Activated naive CD8-positive, alpha-beta T cell treated with anti-CD3 and anti-CD28 coated beads, Interleukin-2, amount 50 U/mL, for 24 hours (primary cell): ENCODE results near the gene VPS51.

ENCODE experiments used
- ATAC-seq: fragments of 150-1000 bp; cut with Tn5 transposase; one replicate; pipeline ENCODE4 v1.10.0; 2021
- DNase-seq: peaks from one replicate; pipeline ENCODE4 v3.0.0; 2021
- H3K27ac Mint-ChIP-seq: one replicate; pipeline ENCODE4 v1.8.0; 2021; ENCODE audit warnings: mild to moderate bottlenecking, mixed read lengths
- H3K27me3 Mint-ChIP-seq: one replicate; pipeline ENCODE4 v1.8.0; 2021; ENCODE audit warnings: mixed read lengths
- H3K36me3 Mint-ChIP-seq: one replicate; pipeline ENCODE4 v1.8.0; 2021; ENCODE audit warnings: low read depth, mixed read lengths
- H3K4me1 Mint-ChIP-seq: one replicate; pipeline ENCODE4 v1.8.0; 2021; ENCODE audit warnings: mixed read lengths
- H3K4me3 Mint-ChIP-seq: one replicate; pipeline ENCODE4 v1.8.0; 2021; ENCODE audit warnings: mild to moderate bottlenecking, moderate library complexity, mixed read lengths
- H3K9me3 Mint-ChIP-seq: one replicate; pipeline ENCODE4 v1.8.0; 2021; ENCODE audit warnings: mixed read lengths

Gene VPS51

GRCh38 chr11:65085446-65085845 is 10.6 kb upstream of the VPS51 start:
- ATAC-seq (no peak), DNase-seq (no peak)
- no peaks in the 10 kb centered on the region for H3K9me3 Mint-ChIP-seq
- H3K4me3 Mint-ChIP-seq = peak overlapping the region; percentile 98
- H3K27ac Mint-ChIP-seq = peak overlapping the region; percentile 97
- H3K36me3 Mint-ChIP-seq = peaks cover 47% of the 10 kb centered on the region
- no peaks in the 10 kb centered on the region for H3K27me3 Mint-ChIP-seq
- H3K4me1 Mint-ChIP-seq = peaks cover 46% of the 10 kb centered on the region

GRCh38 chr11:65086809-65087208 is 9.2 kb upstream of the VPS51 start:
- no peak overlapping the region for H3K27ac Mint-ChIP-seq
- H3K36me3 Mint-ChIP-seq = peaks cover 35% of the 10 kb centered on the region
- DNase-seq (no peak), ATAC-seq (no peak)
- no peaks in the 10 kb centered on the region for H3K27me3 Mint-ChIP-seq
- peaks cover 34% of the 10 kb centered on the region for H3K4me1 Mint-ChIP-seq
- H3K9me3 Mint-ChIP-seq = no peaks in the 10 kb centered on the region
- H3K4me3 Mint-ChIP-seq = no peak overlapping the region

- ATAC-seq (no peak), DNase-seq (no peak)
- Mint-ChIP-seq H3K36me3 (peaks cover 31% of the 10 kb centered on the region), H3K27ac (no peak overlapping the region), H3K4me3 (no peak overlapping the region), H3K9me3 (no peaks in the 10 kb centered on the region), H3K4me1 (peaks cover 30% of the 10 kb centered on the region), H3K27me3 (no peaks in the 10 kb centered on the region)
Observed at GRCh38 chr11:65087216-65087615, 8.8 kb upstream of the VPS51 start.

- no peak for ATAC-seq
- no peaks in the 10 kb centered on the region for H3K9me3 Mint-ChIP-seq
- H3K27me3 Mint-ChIP-seq = no peaks in the 10 kb centered on the region
- DNase-seq = no peak
- peaks cover 25% of the 10 kb centered on the region for H3K4me1 Mint-ChIP-seq
- H3K4me3 Mint-ChIP-seq = no peak overlapping the region
- peaks cover 25% of the 10 kb centered on the region for H3K36me3 Mint-ChIP-seq
- H3K27ac Mint-ChIP-seq = no peak overlapping the region
Observed at GRCh38 chr11:65087827-65088226, 8.2 kb upstream of the VPS51 start.

GRCh38 chr11:65089621-65090020 is 6.4 kb upstream of the VPS51 start:
- Mint-ChIP-seq H3K36me3 (peaks cover 13% of the 10 kb centered on the region), H3K4me1 (peaks cover 12% of the 10 kb centered on the region), H3K4me3 (no peak overlapping the region), H3K27ac (no peak overlapping the region), H3K9me3 (no peaks in the 10 kb centered on the region), H3K27me3 (no peaks in the 10 kb centered on the region)
- DNase-seq (no peak), ATAC-seq (no peak)

GRCh38 chr11:65090628-65091027 is 5.4 kb upstream of the VPS51 start:
- ATAC-seq = no peak
- Mint-ChIP-seq H3K27me3 (no peaks in the 10 kb centered on the region), H3K36me3 (peaks cover 12% of the 10 kb centered on the region), H3K4me1 (peaks cover 5% of the 10 kb centered on the region), H3K4me3 (no peak overlapping the region), H3K27ac (no peak overlapping the region), H3K9me3 (no peaks in the 10 kb centered on the region)
- no peak for DNase-seq

- peak overlapping the region; percentile 90 for H3K27ac Mint-ChIP-seq
- H3K36me3 Mint-ChIP-seq = peaks cover 9% of the 10 kb centered on the region
- no peaks in the 10 kb centered on the region for H3K27me3 Mint-ChIP-seq
- H3K4me1 Mint-ChIP-seq = peaks cover 16% of the 10 kb centered on the region
- no peak for DNase-seq
- H3K9me3 Mint-ChIP-seq = no peaks in the 10 kb centered on the region
- peak overlapping the region; percentile 91 for H3K4me3 Mint-ChIP-seq
- ATAC-seq = no peak
Observed at GRCh38 chr11:65095427-65095826, 587 bp upstream of the VPS51 start.

GRCh38 chr11:65096926-65097325 is 912 bp downstream of the VPS51 start:
- peak overlapping the region; percentile 91 for H3K4me3 Mint-ChIP-seq
- H3K9me3 Mint-ChIP-seq = no peaks in the 10 kb centered on the region
- ATAC-seq = no peak
- DNase-seq = no peak
- H3K4me1 Mint-ChIP-seq = peaks cover 16% of the 10 kb centered on the region
- H3K27ac Mint-ChIP-seq = peak overlapping the region; percentile 46
- no peaks in the 10 kb centered on the region for H3K27me3 Mint-ChIP-seq
- peaks cover 9% of the 10 kb centered on the region for H3K36me3 Mint-ChIP-seq

- no peak overlapping the region for H3K4me3 Mint-ChIP-seq
- peaks cover 14% of the 10 kb centered on the region for H3K36me3 Mint-ChIP-seq
- H3K27me3 Mint-ChIP-seq = no peaks in the 10 kb centered on the region
- no peak overlapping the region for H3K27ac Mint-ChIP-seq
- H3K4me1 Mint-ChIP-seq = peaks cover 12% of the 10 kb centered on the region
- no peak for DNase-seq
- H3K9me3 Mint-ChIP-seq = no peaks in the 10 kb centered on the region
- no peak for ATAC-seq
Observed at GRCh38 chr11:65100674-65101350, 4.8 kb downstream of the VPS51 start.

- H3K9me3 Mint-ChIP-seq = no peaks in the 10 kb centered on the region
- ATAC-seq (no peak), DNase-seq (no peak)
- H3K36me3 Mint-ChIP-seq = peaks cover 21% of the 10 kb centered on the region
- H3K27me3 Mint-ChIP-seq = no peaks in the 10 kb centered on the region
- peaks cover 4% of the 10 kb centered on the region for H3K4me1 Mint-ChIP-seq
- H3K27ac Mint-ChIP-seq = no peak overlapping the region
- H3K4me3 Mint-ChIP-seq = no peak overlapping the region
Observed at GRCh38 chr11:65102142-65103095, 6.4 kb downstream of the VPS51 start.

- Mint-ChIP-seq H3K9me3 (no peaks in the 10 kb centered on the region), H3K27ac (peak overlapping the region; percentile 7), H3K27me3 (no peaks in the 10 kb centered on the region), H3K4me1 (peaks cover 2% of the 10 kb centered on the region), H3K4me3 (no peak overlapping the region), H3K36me3 (peaks cover 19% of the 10 kb centered on the region)
- DNase-seq = no peak
- no peak for ATAC-seq
Observed at GRCh38 chr11:65103476-65103875, 7.5 kb downstream of the VPS51 start.

- H3K4me1 Mint-ChIP-seq = no peaks in the 10 kb centered on the region
- peaks cover 14% of the 10 kb centered on the region for H3K36me3 Mint-ChIP-seq
- ATAC-seq (no peak), DNase-seq (no peak)
- H3K27me3 Mint-ChIP-seq = no peaks in the 10 kb centered on the region
- no peak overlapping the region for H3K27ac Mint-ChIP-seq
- H3K4me3 Mint-ChIP-seq = no peak overlapping the region
- no peaks in the 10 kb centered on the region for H3K9me3 Mint-ChIP-seq
Observed at GRCh38 chr11:65104628-65105027, 8.6 kb downstream of the VPS51 start.

GRCh38 chr11:65107078-65107477 is 11.1 kb downstream of the VPS51 start:
- H3K9me3 Mint-ChIP-seq = no peaks in the 10 kb centered on the region
- peaks cover 11% of the 10 kb centered on the region for H3K36me3 Mint-ChIP-seq
- ATAC-seq (no peak), DNase-seq (no peak)
- H3K4me3 Mint-ChIP-seq = no peak overlapping the region
- H3K27me3 Mint-ChIP-seq = no peaks in the 10 kb centered on the region
- peaks cover 17% of the 10 kb centered on the region for H3K4me1 Mint-ChIP-seq
- H3K27ac Mint-ChIP-seq = no peak overlapping the region

GRCh38 chr11:65107751-65108468 is 11.9 kb downstream of the VPS51 start:
- H3K9me3 Mint-ChIP-seq = no peaks in the 10 kb centered on the region
- H3K36me3 Mint-ChIP-seq = peaks cover 11% of the 10 kb centered on the region
- H3K27ac Mint-ChIP-seq = no peak overlapping the region
- H3K4me3 Mint-ChIP-seq = no peak overlapping the region
- ATAC-seq (no peak), DNase-seq (no peak)
- no peaks in the 10 kb centered on the region for H3K27me3 Mint-ChIP-seq
- peaks cover 19% of the 10 kb centered on the region for H3K4me1 Mint-ChIP-seq
